Measurements from ENCODE around the gene RAP1GAP2.
"Not testable (repeated sequence)": the region's sequence is repeated elsewhere in the genome, so short reads cannot be mapped to it uniquely, and the experiment has no call there.

The RAP1GAP2 gene

DNA sequence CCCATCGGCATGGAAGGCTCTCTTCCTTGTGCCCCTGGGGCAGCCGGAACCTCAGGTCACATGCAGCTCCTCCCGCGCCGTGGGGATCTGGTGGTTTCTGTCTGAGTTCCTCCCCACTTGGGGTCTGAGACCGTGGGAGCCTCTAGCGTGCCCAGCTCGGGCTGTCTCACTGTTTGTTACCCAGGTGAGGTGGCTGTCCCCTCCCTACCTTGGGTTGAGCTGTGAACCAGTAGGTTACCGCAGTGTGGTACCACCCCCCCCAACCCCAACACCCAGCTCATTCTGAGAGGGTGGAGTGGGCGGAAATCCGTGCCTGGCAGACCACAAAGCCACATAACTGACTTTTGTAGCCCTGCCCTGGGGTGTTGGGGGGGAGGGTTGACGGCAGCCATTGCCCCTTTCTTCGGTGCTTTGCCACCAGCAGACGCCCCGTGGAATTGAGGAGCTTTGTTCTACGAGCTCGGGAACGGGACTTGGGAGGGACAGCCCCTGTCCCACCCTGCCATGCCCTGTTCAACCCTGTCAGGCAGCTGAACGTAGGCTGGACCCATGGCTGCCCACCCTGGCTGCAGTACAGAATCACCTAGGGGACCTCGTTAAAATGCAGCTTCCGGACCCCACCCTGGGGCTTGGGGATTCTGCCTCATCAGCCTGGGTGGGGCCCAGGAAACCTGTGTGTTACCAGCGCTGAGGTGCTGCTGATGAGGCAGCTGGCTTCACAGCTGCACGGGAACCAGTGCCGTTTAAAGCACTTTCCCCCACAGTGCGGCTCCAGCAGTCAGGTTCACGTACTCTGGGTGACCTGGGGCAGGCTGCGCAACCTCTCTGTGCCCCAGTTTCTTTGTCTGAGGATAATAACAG lies 18.5 kb downstream of the RAP1GAP2 start:
- DNase-seq (ENCODE audit: low spot score), result no peak

DNA sequence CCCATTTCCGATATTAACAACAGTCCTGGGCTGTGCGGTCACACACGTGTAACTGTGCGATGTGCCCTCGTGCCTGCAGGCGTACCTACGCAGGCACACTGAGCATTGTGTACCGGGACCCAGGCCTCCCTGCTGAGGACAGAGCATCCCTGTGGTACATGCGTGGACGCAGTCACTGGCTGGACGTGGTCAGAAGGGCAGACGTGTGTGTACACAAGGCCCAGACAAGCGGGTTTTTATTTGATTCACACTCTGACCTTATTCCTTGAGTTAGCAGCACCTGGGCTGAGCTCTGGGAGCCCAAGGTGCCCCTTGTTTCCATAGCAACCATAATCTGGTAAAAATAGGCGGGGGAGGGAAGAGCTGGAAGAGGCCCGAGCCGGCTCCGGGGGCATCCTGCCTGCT lies 19.5 kb downstream of the RAP1GAP2 start:
- no peak for DNase-seq (ENCODE audit: low spot score)

DNA sequence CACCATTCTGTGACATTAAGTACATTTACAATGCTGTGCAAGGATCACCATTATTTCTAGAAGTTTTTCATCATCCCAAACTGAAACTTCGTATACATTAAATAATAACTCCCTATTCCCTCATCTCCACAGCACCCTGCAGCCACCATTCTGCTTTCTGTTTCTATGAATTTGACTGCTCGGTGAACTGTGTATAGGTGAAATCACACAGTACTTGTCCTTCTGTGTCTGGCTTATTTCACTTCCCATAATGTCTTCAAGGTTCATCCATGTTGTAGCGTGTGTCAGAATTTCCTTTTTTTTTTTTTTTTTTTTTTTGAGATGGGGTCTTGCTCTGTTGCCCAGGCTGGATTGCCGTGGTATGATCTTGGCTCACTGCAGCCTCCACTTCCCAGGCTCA lies 20.4 kb downstream of the RAP1GAP2 start:
- no peak for DNase-seq (ENCODE audit: low spot score)

DNA sequence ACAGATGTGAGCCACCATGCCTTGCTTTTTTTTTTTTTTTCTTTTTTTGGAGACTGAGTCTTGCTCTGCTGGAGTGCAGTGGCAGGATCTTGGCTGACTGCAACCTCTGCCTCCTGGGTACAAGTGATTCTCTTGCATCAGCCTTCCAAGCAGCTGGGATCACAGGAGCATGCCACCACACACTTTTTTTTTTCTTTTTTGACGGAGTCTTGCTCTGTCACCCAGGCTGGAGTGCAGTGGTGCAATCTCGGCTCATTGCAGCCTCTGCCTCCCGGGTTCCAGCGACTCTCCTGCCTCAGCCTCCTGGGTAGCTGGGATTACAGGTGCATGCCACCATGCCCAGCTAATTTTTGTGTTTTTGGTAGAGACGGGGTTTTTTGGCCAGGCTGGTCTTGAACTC lies 23.1 kb downstream of the RAP1GAP2 start:
- DNase-seq (ENCODE audit: low spot score), result not testable (repeated sequence)

DNA sequence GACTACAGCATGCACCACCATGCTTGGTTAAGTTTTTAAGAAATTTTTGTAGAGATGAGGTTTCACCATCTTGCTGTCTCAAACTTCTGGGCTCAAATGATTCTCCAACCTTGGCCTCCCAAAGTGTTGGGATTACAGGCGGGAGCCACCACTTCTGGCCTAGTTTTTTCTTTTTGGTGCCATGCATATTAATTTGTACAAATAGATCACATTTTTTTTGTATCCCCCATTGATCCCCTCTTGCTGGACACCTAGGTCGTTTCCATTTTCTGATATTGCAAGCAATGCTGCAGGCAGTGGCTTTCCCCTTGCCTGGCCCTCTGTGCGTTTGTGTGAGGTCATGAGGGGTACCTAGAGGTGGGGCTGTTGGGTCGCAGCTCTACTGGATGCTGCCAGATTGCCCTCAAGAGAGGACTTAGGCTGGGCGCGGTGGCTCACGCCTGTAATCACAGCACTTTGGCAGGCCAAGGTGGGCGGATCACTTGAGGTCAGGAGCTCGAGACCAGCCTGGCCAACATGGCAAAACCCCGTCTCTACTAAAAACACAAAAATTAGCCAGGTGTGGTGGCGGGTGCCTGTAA lies 23.8 kb downstream of the RAP1GAP2 start:
- no peak for DNase-seq (ENCODE audit: low spot score)

DNA sequence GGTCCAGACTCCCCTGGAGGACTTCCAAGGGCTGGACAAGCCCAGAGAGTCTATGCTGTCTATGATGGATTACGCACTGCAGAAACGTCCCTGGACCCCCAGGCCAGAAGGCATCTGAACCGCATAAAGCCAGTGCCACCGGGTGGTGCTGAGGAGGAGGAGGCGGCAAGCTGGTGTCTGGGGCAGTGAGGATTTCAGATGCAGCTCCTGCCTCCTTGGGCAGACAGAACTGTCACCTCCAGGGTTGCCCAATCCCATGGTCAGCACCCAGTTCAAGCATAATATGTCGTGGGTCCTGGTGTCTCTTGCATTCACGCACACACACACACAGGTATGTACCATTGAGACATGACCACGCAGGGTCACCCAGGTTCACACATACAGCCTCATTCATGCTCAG lies 25.6 kb downstream of the RAP1GAP2 start:
- DNase-seq (ENCODE audit: low spot score), result no peak

DNA sequence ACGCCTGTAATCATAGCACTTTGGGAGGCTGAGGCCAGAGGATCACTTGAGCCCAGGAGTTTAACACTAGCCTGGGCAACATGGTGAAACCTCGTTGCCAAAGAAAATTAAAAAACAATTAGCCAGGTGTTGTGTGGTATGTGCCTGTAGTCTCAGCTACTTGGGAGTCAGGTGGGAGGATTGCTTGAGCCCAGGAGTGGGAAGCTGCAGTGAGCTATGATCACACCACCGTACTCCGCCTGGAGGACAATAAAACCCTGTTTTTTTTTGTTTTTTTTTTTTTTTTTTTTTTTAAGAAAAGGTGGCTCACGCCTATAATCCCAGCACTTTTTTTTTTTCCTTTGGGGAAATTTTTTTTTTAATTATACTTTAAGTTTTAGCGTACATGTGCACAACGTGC lies 26.1 kb downstream of the RAP1GAP2 start:
- no peak for DNase-seq (ENCODE audit: low spot score)

DNA sequence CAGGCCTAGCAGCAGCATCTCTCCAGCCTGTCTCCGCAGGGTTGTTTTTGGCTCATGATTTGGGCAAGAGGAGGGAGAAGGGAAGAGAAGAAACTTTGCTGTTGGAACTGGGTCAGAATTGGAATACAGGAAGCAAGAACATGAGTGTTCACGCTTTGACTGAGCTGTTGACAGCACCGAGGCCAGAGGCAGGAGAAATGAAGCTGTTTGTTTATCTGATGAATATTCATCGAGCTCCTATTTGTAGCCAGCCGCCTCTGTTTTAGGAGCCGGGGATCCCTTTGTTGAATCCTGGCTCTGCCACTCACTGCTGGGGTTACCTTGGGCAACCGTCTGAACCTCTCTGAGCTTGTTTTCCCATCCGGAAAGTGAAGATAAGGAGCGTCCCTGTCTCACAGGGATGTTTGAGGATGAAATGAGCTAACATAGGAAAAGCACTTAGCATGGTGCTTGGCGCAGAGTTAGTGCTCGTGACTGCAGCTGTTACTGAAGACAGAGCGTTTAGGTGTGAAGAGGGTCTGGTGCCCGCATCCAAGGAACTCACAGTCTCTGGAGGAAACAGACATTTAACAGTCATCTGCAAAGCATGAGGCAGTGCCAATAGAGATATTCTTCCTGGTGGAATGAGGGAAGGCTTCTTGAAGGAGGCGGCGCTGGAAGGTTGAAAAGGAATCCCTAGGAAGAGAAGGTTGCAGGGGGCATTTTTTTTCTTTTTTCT lies 29.2 kb downstream of the RAP1GAP2 start:
- no peak for DNase-seq (ENCODE audit: low spot score)

DNA sequence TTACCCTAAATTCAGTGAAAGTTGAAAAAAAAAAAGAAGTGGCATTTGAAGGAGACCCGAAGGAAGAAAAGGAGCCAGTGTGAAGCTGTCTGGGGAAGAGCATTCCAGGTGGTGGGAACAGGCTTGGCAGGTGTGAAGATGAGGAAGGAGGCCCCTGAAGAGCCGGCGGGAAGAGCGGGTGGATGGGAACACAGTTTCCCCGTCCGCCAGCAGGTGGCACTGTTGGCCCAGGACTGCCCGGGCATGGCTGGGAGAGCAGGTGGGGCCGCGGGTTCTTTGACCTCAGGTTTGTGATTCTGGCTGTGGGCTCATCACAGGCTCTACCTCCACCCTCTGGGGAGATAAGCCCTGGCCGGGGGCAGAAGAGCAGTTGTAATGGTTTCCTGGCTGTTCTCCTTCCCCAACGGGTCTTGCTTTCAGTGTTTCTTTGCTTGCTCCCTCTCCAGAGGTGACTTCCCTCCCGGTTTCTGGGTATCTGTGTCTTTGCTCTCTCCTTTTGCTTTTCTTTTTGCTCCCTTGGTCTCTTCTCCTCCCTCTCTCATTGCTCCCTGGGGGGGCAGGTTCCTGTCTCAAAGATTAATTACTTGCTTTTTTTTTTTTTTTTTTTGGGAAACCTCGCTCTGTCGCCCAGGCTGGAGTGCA lies 32.3 kb downstream of the RAP1GAP2 start:
- peak; percentile 83 for DNase-seq (ENCODE audit: low spot score)

DNA sequence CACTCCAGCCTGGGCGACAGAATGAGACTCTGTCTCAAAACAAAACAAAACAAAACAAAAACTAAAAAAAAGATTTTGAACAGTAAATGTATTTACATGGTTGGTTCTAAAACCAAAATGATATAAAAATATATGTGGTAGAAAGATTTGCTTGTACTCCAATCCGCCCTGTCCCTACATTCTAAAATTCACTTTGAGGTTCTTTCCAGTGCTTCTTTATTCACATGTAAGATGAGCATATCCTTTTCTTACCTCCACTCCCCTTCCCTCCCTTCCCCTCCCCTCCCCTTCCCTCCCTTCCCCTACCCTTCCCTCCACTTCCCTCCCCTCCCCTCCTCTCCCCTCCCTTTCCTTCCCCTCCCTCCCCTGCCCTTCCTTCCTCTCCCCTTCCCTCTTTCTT lies 34.4 kb downstream of the RAP1GAP2 start:
- no peak for DNase-seq (ENCODE audit: low spot score)

DNA sequence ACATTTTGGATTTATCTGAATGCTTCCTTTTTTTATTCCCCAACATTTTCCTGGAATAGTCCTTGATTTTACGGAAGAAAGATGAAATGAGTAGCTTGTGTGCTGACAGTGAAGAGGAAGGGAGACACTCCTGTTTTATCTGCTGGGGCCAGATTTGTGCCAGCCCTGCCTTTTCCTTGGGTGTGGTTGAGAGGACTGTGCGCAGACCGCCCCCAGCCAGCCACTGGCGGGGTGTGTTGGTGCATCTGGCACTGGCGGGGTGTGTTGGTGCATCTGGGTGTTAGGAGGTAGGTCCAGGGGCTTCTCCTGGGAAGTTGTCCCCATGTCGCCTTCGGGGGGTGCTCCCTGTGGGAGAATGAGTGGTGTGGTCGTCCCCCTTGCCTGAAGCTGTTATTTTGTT lies 39.5 kb downstream of the RAP1GAP2 start:
- no peak for DNase-seq (ENCODE audit: low spot score)

DNA sequence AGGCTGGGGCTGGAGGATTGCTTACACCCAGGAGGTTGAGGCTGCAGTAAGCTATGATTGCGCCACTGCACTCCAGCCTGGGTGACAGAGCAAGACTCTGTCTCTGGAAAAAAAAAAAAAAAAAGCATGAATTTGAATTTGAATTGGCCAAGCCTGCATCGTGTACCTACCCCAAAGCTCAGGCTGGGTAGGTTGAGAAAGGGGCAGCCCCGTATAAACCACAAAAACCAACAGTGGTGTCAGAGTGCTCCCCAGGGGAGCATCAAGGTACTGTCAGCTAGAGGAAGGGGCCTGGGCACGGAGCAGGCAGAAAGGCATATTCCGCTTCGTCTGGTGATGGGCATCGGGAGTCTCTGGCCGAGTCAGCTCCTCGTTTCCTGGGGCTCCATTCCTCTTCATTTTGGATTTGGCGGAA lies 40.9 kb downstream of the RAP1GAP2 start:
- DNase-seq (ENCODE audit: low spot score), result no peak

DNA sequence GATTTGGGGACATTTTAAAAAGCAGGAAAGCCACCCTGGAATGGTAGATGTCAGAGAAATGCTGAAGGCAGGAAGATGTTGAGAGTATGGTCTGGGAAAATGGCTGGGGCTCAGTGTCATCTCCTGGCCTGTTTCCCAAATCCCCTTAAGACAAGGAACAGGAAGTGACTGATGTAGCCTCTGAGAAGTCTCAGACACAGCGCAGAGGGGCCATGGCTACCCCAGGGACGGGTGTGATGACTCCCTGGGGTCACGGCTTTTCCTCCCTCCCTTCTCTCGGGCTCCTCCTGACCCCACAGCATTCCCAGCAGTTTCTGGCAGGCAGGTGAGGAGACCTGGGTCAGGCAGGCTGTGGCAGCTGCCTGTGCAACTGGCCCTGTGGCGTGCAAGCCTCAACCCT lies 45.4 kb downstream of the RAP1GAP2 start:
- no peak for DNase-seq (ENCODE audit: low spot score)

DNA sequence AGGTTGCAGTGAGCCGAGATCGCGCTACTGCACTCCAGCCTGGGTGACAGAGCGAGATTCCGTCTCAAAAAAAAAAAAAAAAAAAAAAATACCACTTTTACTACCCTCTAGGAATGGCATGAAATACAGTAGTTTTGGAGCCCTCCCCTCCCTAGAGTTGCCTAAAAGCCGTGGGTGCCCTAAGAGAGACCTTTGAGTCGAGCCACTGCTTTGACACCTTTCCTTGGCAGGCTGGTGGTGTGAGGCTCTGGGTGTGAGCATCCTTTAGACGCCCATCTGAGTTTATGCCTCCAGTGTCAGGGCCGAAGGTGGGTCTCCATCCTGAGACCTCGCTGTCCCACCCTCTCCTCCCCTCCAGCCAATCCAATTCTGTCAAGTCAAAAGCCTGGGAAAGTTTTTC lies 46.2 kb downstream of the RAP1GAP2 start:
- DNase-seq (ENCODE audit: low spot score), result no peak

DNA sequence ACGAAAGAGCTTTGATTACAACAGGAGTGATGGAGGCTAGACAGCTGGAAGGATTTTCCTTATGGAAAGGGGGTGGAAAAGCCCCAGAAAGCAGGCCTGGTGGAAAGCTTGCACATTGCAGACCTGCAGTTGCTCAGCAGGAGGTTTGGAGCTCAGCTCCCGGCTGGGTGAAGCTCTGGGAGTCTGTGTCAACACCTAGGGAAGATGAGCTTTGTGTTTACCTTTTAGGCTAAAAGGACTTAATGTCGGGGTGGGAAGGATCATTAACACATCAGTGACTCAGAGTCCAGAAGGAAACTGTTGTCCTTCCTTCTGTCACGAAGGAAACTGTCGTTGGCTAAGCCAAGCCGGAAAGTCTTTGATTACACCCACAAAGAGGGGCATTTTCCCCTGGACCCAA lies 48.2 kb downstream of the RAP1GAP2 start:
- no peak for DNase-seq (ENCODE audit: low spot score)

DNA sequence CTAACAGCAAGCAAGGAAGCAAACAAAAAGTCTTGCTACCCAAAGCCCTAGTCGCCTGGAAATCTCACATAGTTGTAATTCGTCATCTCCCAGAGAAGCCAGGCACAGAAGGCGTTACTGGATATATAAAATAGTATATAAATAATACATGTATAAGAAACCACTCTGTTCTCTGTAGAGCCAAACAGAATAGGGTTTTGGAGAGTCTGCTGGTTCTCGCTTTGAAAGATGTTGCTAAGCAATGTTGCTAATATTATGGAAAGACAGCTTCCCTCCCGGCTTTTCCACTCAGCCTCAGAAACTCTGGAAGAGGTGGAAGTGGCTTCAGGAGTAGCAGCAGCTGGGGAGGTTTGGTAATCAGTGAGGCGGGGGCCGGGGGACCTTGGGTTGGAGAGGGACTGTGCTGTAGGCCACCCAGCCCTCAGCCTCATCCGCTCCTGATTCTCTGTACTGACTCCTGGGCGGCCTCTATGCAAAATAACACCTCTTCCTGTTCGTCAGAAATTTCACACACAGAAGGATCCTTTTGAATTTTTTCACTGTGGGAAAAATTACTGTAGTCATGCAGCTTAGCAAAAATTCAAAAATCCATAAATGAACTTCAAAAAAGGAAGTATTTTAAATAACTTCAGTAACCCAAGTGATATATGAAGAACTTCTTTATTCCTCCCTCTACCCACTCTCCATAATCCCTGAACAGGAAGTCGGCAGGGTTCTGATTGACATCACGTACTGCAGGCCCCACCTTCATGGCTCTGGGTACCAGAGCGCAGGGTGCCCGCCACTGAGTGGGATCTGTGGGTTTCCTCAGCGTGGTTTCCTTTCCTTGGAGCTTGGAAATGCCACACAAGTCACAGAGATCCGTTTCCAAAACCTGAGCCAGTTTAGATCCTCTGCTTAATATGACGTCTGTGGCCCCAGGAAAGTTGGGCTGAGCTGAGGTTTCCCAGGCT lies 51.4 kb downstream of the RAP1GAP2 start:
- no peak for DNase-seq (ENCODE audit: low spot score)

DNA sequence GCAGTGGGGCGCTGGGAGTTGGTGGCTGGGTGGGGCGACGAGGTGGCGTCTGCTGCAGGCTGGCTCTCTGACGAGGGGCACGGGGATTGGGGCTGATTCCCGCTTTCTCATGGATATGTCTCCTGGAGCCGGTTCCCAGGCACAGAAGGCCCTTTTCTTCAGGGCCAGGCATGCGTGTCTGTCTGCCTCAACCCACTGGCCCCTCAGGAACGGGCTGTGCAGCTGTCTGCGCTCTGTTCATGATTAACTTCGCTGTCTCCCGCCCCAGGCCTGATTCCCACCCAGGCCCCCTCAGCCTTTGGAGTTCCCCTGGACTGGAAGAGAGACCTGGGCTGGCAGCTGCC lies 53.1 kb downstream of the RAP1GAP2 start:
- DNase-seq (ENCODE audit: low spot score), result no peak

DNA sequence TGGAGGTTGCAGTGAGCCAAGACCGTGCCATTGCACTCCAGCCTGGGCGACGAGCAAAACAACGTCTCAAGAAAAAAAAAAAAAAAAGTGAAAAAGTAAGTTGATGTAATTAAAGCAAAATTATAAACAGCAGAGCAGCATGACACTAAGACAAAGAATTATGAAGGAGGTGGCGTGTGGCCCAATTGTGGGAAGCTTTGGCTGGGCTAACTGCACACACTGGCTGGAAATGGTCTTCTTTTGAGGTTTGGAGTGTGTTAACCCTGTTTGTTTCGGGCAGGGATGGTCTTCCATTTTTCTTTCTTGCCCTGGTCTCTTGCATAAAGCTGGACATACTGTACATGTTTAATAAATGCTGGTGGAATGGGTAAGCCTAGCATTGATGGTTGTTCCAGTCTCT lies 54.8 kb downstream of the RAP1GAP2 start:
- DNase-seq (ENCODE audit: low spot score), result no peak

DNA sequence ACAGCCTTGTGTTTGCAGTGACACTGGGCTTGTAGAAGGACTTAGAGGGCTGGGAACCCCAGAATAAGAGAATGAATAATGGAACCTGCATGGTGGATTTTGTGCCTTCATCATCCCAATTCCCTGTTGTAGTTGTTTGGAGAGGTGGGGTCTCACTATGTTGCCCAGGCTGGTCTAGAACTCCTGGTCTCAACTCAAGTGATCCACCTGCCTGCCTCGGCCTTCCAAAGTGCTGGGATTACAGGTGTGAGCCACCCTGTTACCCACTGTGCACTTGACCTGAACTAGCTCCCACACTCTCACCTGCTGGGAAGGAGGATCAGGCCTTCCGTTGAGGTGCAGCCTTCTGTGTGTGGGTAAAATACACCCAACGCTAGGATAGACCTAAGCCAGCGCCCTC lies 55.4 kb downstream of the RAP1GAP2 start:
- no peak for DNase-seq (ENCODE audit: low spot score)

DNA sequence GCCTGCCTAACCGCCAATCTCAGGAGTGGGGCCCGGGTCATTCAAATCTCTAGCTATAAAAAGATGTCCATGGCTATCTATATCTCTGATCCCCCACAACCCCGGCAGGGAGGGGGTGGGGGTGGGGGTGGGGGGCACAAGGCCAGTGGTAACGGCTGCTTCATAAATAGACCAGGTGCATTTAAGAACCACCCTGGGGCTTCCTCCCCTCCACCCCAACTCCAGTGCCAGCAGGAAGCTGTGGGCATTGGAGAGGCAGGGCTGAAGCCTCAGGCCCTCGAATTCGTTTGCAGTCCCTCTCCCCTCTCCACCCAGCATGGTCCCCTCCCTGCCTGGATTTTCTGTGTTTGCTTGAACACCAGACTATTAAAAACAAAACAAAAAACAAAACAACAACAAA lies 56.0 kb downstream of the RAP1GAP2 start:
- DNase-seq (ENCODE audit: low spot score), result no peak

DNA sequence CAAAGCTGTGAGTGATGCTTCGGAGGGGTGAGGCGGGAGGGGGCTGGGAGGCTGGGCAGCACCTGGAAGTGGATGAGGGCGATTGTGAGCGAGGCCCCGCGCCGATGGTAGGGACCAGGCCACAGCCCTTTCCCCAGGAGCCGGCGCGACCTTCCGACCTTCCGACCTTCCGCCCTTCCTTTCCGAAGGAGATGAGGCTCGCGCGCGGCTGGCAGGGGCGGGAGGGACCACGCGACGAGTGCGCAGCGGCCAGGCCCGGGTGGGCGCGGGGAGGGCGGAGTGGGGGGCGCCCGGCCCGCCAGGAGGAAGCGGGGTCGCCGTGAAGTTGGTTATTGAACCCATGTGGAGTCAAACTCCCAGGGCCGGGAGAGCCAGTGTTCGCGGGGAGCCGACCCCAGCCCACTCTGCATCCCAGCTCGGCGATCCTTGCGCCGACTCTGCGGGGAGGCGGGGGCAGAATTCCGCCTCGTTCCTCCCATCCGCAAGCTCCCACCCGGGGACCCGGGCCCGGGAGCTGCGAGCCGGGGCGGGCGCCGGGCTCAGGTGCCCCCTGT lies 56.6 kb downstream of the RAP1GAP2 start:
- DNase-seq (ENCODE audit: low spot score), result no peak
